ENCODE data around the gene FBN2.

FBN2 gene

GRCh38 chr5:128216860-128217531 is 321.0 kb downstream of the FBN2 start:
- in situ Hi-C loops (cut with HindIII; ENCODE audit: low sequenced_read_pairs): loop anchor here (25.0 kb wide), 1 partner anchor 270 kb away; no protein-coding TSS in a partner anchor

GRCh38 chr5:128216285-128216684 is 321.8 kb downstream of the FBN2 start:
- in situ Hi-C loops (cut with HindIII; ENCODE audit: low sequenced_read_pairs): loop anchor here (25.0 kb wide), 1 partner anchor 271 kb away; no protein-coding TSS in a partner anchor

- in situ Hi-C loops (cut with HindIII; ENCODE audit: low sequenced_read_pairs): loop anchor here (25.0 kb wide), 1 partner anchor 273 kb away; no protein-coding TSS in a partner anchor
Observed at GRCh38 chr5:128213833-128214232, 324.2 kb downstream of the FBN2 start.

- in situ Hi-C loops (cut with HindIII; ENCODE audit: low sequenced_read_pairs): loop anchor here (25.0 kb wide), 1 partner anchor 274 kb away; no protein-coding TSS in a partner anchor
Observed at GRCh38 chr5:128213340-128213739, 324.7 kb downstream of the FBN2 start.

- in situ Hi-C loops (cut with HindIII; ENCODE audit: low sequenced_read_pairs): loop anchor here (25.0 kb wide), 1 partner anchor 275 kb away; no protein-coding TSS in a partner anchor
Observed at GRCh38 chr5:128212191-128212806, 325.7 kb downstream of the FBN2 start.

GRCh38 chr5:128208436-128208835 is 329.6 kb downstream of the FBN2 start:
- in situ Hi-C loops (cut with HindIII; ENCODE audit: low sequenced_read_pairs): loop anchor here (5.0 to 25.0 kb wide), 2 partner anchors 51 to 279 kb away; no protein-coding TSS in a partner anchor

All from endothelial cell of hepatic sinusoid (primary cell).